Measurements from ENCODE around the gene NHP2.
A peak's percentile ranks its signal among the peaks of the same experiment; 100 is the strongest.

Gene NHP2

GRCh38 chr5:178113141-178113787 is 40.4 kb downstream of the NHP2 start, which contains the start of gene N4BP3:
Gene N4BP3, plus strand, starts transcription at chr5:178113532. Its CDS starts 6,052 bp downstream, at chr5:178119584.
- peak; percentile 75 for DNase-seq

- DNase-seq: no peak
Measured at GRCh38 chr5:178112545-178112944, 41.1 kb downstream of the NHP2 start.

DNA sequence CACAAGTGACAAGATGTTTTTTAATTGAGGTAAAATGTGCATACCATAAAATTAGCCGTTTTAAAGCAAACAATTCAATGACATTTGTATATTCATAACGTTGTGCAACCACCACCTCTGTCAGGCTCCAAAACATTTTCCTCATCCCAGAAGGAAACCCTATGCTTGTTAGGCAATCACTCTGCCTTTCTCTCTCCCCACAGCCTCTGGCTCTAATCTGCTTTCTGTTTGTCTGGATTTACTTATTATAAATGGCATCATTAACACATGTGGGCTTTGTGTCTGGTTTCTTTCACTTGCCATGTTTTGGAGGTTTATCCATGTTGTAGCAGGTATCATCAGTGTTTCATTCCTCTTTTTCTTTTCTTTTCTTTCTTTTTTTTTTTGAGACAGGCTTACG is 41.8 kb downstream of the NHP2 start:
- DNase-seq: no peak

GRCh38 chr5:178110511-178110910 is 43.2 kb downstream of the NHP2 start:
- DNase-seq: no peak

- no peak for DNase-seq
Measured at GRCh38 chr5:178108966-178109365, 44.7 kb downstream of the NHP2 start.

DNA sequence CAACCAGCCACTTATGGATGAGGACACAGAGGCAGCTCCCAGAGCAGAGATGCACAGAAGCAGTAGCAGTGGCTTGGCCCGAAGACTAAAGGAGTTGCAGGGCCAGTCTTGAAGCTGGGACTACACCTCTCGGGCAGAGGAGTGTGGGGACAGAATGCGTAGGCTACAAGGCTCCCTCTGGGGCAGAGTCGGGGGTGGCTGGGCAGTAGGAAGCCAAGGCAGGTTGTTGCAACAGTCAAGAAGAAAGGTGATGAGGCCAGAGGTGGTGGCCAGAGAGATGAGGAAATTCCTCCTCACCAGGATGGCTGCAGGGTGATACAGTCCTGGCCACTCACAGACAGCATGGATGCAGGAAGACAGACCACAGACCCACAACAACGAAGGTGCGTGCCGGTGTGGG is 45.2 kb downstream of the NHP2 start:
- DNase-seq: no peak

GRCh38 chr5:178107756-178108310 is 45.9 kb downstream of the NHP2 start:
- DNase-seq: no peak

DNA sequence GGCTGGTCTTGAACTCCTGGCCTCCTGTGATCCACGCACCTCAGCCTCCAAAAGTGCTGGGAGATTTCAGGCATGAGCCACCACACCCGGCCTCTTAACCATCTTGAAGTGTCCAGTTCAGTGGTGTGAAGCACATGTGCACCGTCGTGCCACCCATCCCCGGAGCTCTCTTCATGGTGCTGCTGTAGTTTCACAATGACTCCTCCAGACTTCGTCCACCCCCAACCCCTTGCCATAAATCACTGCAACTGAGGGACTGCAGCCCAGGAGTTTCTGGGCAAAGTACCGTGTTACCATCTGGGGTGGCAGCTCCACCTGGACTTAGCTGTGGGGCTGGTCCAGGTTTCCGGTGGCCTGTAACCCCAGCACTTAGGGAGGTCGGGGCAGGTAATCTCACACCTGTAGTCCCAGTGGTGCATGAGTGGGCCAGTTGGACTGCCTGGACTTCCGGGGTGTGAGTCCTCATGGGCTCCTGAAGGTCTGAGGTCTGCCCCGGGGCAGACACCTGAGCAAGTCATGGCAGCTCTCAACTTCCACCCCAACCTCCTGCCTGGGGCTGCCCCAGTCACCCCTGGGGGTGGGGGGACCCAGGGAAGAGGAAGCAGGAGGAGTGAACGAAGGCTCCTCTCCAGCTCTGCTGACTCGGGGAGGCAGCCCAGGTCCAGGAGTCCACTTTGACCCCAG is 47.0 kb downstream of the NHP2 start:
- no peak for DNase-seq

DNA sequence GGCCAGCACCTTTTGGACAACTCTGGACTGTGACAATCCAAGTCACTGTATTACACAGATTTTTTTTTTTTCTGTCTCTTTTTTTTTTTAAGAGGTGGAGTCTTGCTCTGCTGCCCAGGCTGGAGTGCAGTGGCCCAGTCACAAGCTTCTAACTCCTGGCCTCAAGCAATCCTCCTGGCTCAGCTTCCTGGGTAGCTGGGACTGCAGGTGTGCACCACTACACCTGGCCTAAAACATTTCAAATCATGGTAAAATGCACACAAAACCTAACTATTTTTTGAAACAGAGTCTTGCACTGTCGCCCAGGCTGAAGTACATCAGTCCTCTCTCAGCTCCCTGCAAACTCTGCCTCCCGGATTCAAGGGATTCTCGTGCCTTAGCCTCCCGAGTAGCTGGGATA is 47.6 kb downstream of the NHP2 start:
- DNase-seq: no peak

- DNase-seq: no peak
Measured at GRCh38 chr5:178104492-178104891, 49.2 kb downstream of the NHP2 start.

DNA sequence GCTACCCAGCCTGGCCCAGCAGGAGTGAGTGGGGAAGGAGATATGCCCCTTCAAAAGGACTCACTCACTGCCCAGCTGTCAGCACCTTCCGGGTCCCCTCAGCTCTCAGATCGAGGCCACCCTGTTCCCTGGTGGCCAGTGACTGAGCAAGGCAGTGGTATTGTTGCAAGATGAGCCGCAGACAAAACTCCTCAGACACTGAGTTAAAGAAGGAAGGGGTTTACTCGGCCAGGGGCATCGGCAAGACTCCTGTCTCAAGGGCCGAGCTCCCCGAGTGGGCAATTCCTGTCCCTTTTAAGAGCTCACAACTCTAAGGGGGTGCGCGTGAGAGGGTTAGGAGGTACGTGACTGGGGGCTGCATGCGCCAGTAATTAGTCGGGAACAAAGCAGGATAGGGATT is 50.1 kb downstream of the NHP2 start:
- no peak for DNase-seq
